Measurements from ENCODE around the gene EPB41L1.

DNA sequence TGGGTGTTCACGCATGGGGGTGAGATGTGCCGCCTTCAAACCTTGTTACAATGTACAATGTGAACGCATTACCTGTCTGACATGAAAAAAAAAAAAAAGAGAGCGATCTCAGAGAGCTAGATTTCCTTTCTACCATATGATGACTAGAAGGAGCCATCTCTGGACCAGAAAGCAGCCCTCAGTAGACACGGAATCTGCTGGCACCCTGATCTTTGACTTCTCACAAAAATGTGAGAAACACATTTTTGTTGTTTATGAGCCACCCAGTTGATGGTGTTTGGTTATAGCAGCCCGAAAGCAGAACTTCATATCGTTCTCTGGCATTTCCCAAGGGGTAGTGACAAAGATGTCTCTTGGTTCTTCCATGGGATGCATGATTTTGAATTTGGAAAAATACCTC is 33.5 kb upstream of the EPB41L1 start:
- TF ChIP-seq, protein P1, sequence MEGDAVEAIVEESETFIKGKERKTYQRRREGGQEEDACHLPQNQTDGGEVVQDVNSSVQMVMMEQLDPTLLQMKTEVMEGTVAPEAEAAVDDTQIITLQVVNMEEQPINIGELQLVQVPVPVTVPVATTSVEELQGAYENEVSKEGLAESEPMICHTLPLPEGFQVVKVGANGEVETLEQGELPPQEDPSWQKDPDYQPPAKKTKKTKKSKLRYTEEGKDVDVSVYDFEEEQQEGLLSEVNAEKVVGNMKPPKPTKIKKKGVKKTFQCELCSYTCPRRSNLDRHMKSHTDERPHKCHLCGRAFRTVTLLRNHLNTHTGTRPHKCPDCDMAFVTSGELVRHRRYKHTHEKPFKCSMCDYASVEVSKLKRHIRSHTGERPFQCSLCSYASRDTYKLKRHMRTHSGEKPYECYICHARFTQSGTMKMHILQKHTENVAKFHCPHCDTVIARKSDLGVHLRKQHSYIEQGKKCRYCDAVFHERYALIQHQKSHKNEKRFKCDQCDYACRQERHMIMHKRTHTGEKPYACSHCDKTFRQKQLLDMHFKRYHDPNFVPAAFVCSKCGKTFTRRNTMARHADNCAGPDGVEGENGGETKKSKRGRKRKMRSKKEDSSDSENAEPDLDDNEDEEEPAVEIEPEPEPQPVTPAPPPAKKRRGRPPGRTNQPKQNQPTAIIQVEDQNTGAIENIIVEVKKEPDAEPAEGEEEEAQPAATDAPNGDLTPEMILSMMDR (optimal IDR thresholded peaks at IDR 0.05 in 1 of 3, IDR thresholded peaks at IDR 0.05 in 1 of 3, conservative IDR thresholded peaks at IDR 0.05 in 1 of 3; ENCODE audit: extremely low read depth in 1 of 3, insufficient read depth in 2 of 3, low read length in 3 of 3), result no peak
- no peak for TF ChIP-seq EZH2 (IDR thresholded peaks at IDR 0.05; ENCODE audit: low read length)
